Endothelial cell of umbilical vein (primary cell): ENCODE data around the gene MGARP. TPM values are rescaled to one million over a fixed set of nuclear protein-coding genes. Genes with fewer than 3 reads are reported as not detected.

Experiments
- BruUV-seq: library from RNA; stranded (reverse); fragments of 400-500 nt; replicated peaks from 2 replicates; lab custom pipeline; 2021; lab: Mats Ljungman, UMichigan
- CTCF ChIA-PET: fragments of 300-600, 350-600 bp; sonication (Branson Sonifier 250); formaldehyde crosslinking; loops from one replicate; lab custom pipeline; 2021; ENCODE audit warnings: antibody characterized with exemption, inconsistent platforms; lab: Charles Lee
- POLR2A ChIA-PET: fragments of 300-600, 350-600 bp; sonication (Branson Sonifier 250); formaldehyde crosslinking; loops from one replicate; lab custom pipeline; 2021; ENCODE audit warnings: antibody characterized with exemption, inconsistent platforms; lab: Charles Lee
- DNase-seq: peaks from one replicate; pipeline ENCODE4 v3.0.0-alpha.2; 2011; ENCODE audit warnings: low read depth, low spot score
- FAIRE-seq: peaks from 2 replicates; lab custom pipeline; 2011; peaks lifted over from hg19 to GRCh38; lab: Jason Lieb, UNC
- H2AFZ ChIP-seq: 2 replicates; pipeline ENCODE4 v1.6.0; 2012; ENCODE audit warnings: low read depth, low read length, control low read depth, inconsistent platforms
- H3K27ac ChIP-seq: 2 replicates; pipeline ENCODE4 v1.5.1; 2011; ENCODE audit warnings: low read depth, mild to moderate bottlenecking, control low read depth, low read length, moderate library complexity; ENCODE audit not compliant: insufficient read depth
- H3K27me3 ChIP-seq, 2 experiments: 2 replicates each; pipeline versions ENCODE4 v1.6.0 to v1.6.1; 2011; ENCODE audit warnings: low read length in 2 of 2, mixed read lengths in 1 of 2; ENCODE audit not compliant: control insufficient read depth in 2 of 2, insufficient read depth in 2 of 2
- H3K36me3 ChIP-seq, 2 experiments: 2 replicates in 1 of 2; 3 replicates in 1 of 2; pipeline ENCODE4 v1.5.1; 2011; ENCODE audit warnings: low read length in 2 of 2, mild to moderate bottlenecking in 1 of 2, moderate library complexity in 1 of 2; ENCODE audit not compliant: control insufficient read depth in 2 of 2, insufficient read depth in 2 of 2; ENCODE audit errors: extremely low read depth in 1 of 2
- H3K4me1 ChIP-seq: 3 replicates; pipeline ENCODE4 v1.5.1; 2011; ENCODE audit warnings: mild to moderate bottlenecking, low read length; ENCODE audit not compliant: control insufficient read depth, insufficient read depth; ENCODE audit errors: extremely low read depth
- H3K4me2 ChIP-seq: 2 replicates; pipeline ENCODE4 v1.6.1; 2011; ENCODE audit warnings: low read length, control low read depth, mixed read lengths; ENCODE audit not compliant: insufficient read depth
- H3K4me3 ChIP-seq, 3 experiments: fragments of 200-600 bp in 1 of 3; sonication (generic), shearing (Covaris generic) in 1 of 3; replicated peaks in 1 of 3; 2 replicates each; pipeline ENCODE4 v1.5.1; 2011 to 2016; ENCODE audit warnings: control low read depth in 3 of 3, low read length in 3 of 3, mild to moderate bottlenecking in 2 of 3, inconsistent platforms in 1 of 3, low read depth in 1 of 3, moderate library complexity in 1 of 3; ENCODE audit not compliant: insufficient read depth in 1 of 3
- H3K79me2 ChIP-seq: 2 replicates; pipeline ENCODE4 v1.6.0; 2012; ENCODE audit warnings: low read length, inconsistent platforms; ENCODE audit not compliant: control insufficient read depth, insufficient read depth
- H3K9ac ChIP-seq: replicated peaks from 2 replicates; pipeline ENCODE3; 2011; ENCODE audit warnings: low read length, control low read depth; ENCODE audit not compliant: insufficient read depth; ENCODE audit errors: extremely low read depth
- H3K9me1 ChIP-seq: replicated peaks from 3 replicates; pipeline ENCODE4 v1.6.0; 2011; ENCODE audit warnings: mild to moderate bottlenecking, low read length; ENCODE audit not compliant: control insufficient read depth, insufficient read depth; ENCODE audit errors: extremely low read depth
- H3K9me3 ChIP-seq: replicated peaks from 2 replicates; pipeline ENCODE4 v1.5.1; 2012; ENCODE audit warnings: low read length, inconsistent platforms; ENCODE audit not compliant: control insufficient read depth, insufficient read depth
- H4K20me1 ChIP-seq: replicated peaks from 2 replicates; pipeline ENCODE3; 2011; ENCODE audit warnings: mild to moderate bottlenecking, low read length; ENCODE audit not compliant: control insufficient read depth, insufficient read depth; ENCODE audit errors: extremely low read depth
- EZH2 ChIP-seq: IDR thresholded peaks from 2 replicates; pipeline ENCODE4 v1.6.1; 2012; ENCODE audit warnings: borderline replicate concordance, low read depth, mild to moderate bottlenecking, moderate library complexity, low read length, inconsistent platforms; ENCODE audit not compliant: severe bottlenecking
- FOS ChIP-seq: IDR thresholded peaks from 2 replicates; pipeline ENCODE4 v1.6.1; 2011; ENCODE audit warnings: mild to moderate bottlenecking, low read length, moderate library complexity, borderline replicate concordance; ENCODE audit not compliant: insufficient read depth
- GATA2 ChIP-seq: IDR thresholded peaks from 2 replicates; pipeline ENCODE4 v1.7.0; 2011; ENCODE audit warnings: low read depth, mild to moderate bottlenecking, moderate library complexity, mixed read lengths, low read length; ENCODE audit not compliant: insufficient read length, insufficient read depth
- JUN ChIP-seq: IDR thresholded peaks from 2 replicates; pipeline ENCODE4 v1.6.1; 2011; ENCODE audit warnings: borderline replicate concordance, low read depth; ENCODE audit not compliant: insufficient read length, insufficient read depth
- MYC ChIP-seq: IDR thresholded peaks from one replicate; pipeline ENCODE4 v1.6.1; 2011; ENCODE audit warnings: mild to moderate bottlenecking, low read depth, low read length
- POLR2A ChIP-seq: IDR thresholded peaks from 2 replicates; pipeline ENCODE4 v1.6.1; 2012; ENCODE audit warnings: low read depth, mild to moderate bottlenecking, control low read depth, low read length
- POLR2AphosphoS5 ChIP-seq: IDR thresholded peaks from 2 replicates; pipeline ENCODE4 v1.6.1; 2012; ENCODE audit warnings: low read depth, mild to moderate bottlenecking, control low read depth, low read length, moderate library complexity; ENCODE audit not compliant: insufficient read depth
- dilution Hi-C: fragments of 300-500 bp; cut with MboI; formaldehyde crosslinking; loops from one replicate; pipeline ENCODE4 v1.15.0; 2019; ENCODE audit warnings: low sequenced_read_pairs; ENCODE audit not compliant: extremely low pct_ligation_motif_present
- intact Hi-C: fragments of 100-400 bp; cut with micrococcal nuclease; formaldehyde crosslinking; loops from one replicate; pipeline ENCODE4 v1.10.0; 2022
- polyA plus RNA-seq, 4 experiments: library from polyadenylated mRNA; depleted of rRNA in 3 of 4; stranded (reverse) in 3 of 4; unstranded in 1 of 4; fragments of >200 nt; gene quantifications; 2 replicates each; pipeline versions ENCODE4 v1.2.1 to v1.2.3, GENCODE V29; 2011 to 2012; ENCODE audit warnings: missing spikeins in 1 of 4
- total RNA-seq: library from RNA; stranded (reverse); gene quantifications from 2 replicates; pipeline ENCODE4 v1.2.3, GENCODE V29; 2021
- TF ChIP-seq, protein P1 (sequence below): IDR thresholded peaks from 2 replicates; pipeline ENCODE4 v1.6.1; 2011; ENCODE audit not compliant: insufficient read depth, insufficient read length
- TF ChIP-seq, protein P2 (sequence below), 2 donors: IDR thresholded peaks; 1 replicate in 1 of 2; 2 replicates in 1 of 2; pipeline ENCODE4 v1.5.1; 2011; ENCODE audit warnings: low read length in 2 of 2, mild to moderate bottlenecking in 2 of 2, moderate library complexity in 2 of 2, control low read depth in 1 of 2, inconsistent platforms in 1 of 2, low read depth in 1 of 2; ENCODE audit not compliant: insufficient read depth in 1 of 2; ENCODE audit errors: extremely low read depth in 1 of 2

Gene MGARP
- total and polyA plus RNA-seq, 2 donors (not counting 3 experiments of a cell fraction or from before 2014, with no cell fraction given), result 25.9 to 26.6 TPM

DNA sequence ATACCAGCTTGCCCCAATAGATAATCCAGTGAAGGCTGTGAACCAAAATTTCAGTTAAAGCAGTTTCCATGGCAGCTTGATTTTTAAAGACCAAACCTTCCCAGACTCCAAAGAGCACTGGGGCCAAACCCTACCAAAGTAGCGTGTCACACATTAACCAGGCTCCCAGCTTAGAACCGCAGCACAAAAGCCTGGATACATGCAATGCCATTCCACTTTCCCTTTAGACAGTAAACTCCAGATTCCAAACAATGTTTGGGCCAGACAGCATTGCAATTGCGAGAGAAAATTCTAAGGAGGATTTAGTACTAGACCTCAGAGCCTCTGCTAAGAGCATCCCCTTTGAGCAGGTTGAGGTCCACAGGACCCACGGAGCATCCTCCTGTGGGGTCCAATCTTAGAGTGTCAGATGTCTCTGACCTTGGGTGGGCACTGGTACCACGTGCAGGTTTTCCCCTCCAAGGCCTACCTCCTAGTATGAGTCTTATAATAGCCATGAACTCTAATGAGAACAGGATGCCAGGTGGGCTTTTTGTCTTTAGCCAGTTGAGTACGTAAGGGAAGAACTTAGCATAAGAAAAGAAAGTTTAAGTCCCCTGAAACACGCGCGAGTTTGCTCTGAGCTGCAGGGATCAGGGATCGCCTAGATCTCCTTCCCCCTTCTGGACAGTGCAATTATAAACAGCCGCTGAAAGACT, 38.8 kb downstream of the MGARP start:
- H3K4me3 ChIP-seq, result no peak overlapping the region
- intact Hi-C loops, result no loop called here

More for the DNA sequence above, 38.8 kb downstream of the MGARP start:
- FAIRE-seq, result no peak
- H3K9me3 ChIP-seq, result no peaks in the 10 kb centered on the region
- CTCF ChIA-PET, result no interaction called here
- H3K79me2 ChIP-seq, result no peaks in the 10 kb centered on the region
- POLR2A ChIA-PET, result no interaction called here
- DNase-seq, result no peak
- H2AFZ ChIP-seq, result no peak overlapping the region
- BruUV-seq, result no TSS peak
- peaks cover 6% of the 10 kb centered on the region for H3K4me1 ChIP-seq
- H3K9me1 ChIP-seq, result no peaks in the 10 kb centered on the region
- H3K4me2 ChIP-seq, result no peak overlapping the region
- H4K20me1 ChIP-seq, result no peaks in the 10 kb centered on the region
- no peak overlapping the region for H3K27ac ChIP-seq
- H3K27me3 ChIP-seq, result no peaks in the 10 kb centered on the region
- no peak for TF ChIP-seq MYC
- TF ChIP-seq, protein P1, sequence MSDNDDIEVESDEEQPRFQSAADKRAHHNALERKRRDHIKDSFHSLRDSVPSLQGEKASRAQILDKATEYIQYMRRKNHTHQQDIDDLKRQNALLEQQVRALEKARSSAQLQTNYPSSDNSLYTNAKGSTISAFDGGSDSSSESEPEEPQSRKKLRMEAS, result no peak
- no peak for TF ChIP-seq FOS
- no peak for TF ChIP-seq POLR2AphosphoS5
- TF ChIP-seq JUN, result no peak
- TF ChIP-seq POLR2A, result no peak
- TF ChIP-seq, protein P2, sequence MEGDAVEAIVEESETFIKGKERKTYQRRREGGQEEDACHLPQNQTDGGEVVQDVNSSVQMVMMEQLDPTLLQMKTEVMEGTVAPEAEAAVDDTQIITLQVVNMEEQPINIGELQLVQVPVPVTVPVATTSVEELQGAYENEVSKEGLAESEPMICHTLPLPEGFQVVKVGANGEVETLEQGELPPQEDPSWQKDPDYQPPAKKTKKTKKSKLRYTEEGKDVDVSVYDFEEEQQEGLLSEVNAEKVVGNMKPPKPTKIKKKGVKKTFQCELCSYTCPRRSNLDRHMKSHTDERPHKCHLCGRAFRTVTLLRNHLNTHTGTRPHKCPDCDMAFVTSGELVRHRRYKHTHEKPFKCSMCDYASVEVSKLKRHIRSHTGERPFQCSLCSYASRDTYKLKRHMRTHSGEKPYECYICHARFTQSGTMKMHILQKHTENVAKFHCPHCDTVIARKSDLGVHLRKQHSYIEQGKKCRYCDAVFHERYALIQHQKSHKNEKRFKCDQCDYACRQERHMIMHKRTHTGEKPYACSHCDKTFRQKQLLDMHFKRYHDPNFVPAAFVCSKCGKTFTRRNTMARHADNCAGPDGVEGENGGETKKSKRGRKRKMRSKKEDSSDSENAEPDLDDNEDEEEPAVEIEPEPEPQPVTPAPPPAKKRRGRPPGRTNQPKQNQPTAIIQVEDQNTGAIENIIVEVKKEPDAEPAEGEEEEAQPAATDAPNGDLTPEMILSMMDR (IDR thresholded peaks at IDR 0.05; ENCODE audit: extremely low read depth in 1 of 2, insufficient read depth in 1 of 2, low read depth in 1 of 2, low read length in 2 of 2), result no peak
- TF ChIP-seq EZH2, result no peak
- TF ChIP-seq GATA2, result no peak
- H3K9ac ChIP-seq, result no peak overlapping the region
- no peaks in the 10 kb centered on the region for H3K36me3 ChIP-seq
- dilution Hi-C loops, result no loop called here
